HG02884 (cell line): ENCODE results near the gene TNRC18.
"Not testable (repeated sequence)": the region's sequence is repeated elsewhere in the genome, so short reads cannot be mapped to it uniquely, and the experiment has no call there.

ENCODE experiments used
- ATAC-seq: cut with Tn5 transposase; IDR thresholded peaks from one replicate; pipeline ENCODE4 v1.9.1; 2021; ENCODE audit warnings: mild to moderate bottlenecking, moderate library complexity; ENCODE audit not compliant: unreplicated experiment

The TNRC18 gene

GRCh38 chr7:5381071-5381772 is 42.4 kb downstream of the TNRC18 start:
- no peak for ATAC-seq

- no peak for ATAC-seq
These were observed 43.1 kb downstream of the TNRC18 start for GRCh38 chr7:5380350-5381070.

DNA sequence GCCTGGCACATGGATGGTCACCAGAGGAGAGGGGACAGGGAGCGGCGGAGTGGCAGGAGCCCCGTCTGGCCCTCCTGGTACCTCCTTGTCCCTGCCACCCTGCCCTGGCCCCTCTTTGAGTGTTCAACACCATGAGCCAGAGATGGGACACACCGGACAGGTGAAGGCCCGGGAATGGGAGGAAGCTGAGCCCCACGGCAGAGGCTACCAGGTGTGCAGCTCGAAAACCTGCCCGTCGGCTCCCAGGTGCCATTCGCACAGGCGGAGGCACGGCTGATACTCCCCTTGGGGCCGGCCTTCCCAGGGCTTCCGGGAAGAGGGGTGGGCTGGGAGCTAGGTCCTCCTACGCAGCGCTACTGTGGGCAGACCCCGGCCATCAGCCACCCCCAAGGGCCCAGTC is 44.1 kb downstream of the TNRC18 start:
- ATAC-seq, result no peak

DNA sequence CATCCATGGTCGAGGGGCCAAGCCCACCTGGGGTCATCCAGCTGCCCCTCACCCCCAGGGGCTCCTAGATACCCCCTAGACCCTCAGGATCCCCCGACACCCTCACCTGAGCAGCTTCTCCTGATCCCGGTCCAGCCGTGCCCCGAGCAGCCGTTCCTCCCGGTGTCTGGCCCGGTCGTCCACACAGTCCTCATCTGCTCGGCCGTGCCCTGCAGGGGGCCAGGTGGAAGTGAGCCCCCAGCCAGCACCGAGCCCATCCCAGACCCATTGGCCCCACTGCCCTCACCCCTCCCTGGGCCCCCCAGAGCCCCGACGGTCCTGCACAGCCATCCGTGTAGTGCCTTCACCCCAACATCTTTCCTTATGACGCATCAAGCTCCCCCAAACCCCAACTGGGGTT is 45.8 kb downstream of the TNRC18 start:
- ATAC-seq, result no peak

DNA sequence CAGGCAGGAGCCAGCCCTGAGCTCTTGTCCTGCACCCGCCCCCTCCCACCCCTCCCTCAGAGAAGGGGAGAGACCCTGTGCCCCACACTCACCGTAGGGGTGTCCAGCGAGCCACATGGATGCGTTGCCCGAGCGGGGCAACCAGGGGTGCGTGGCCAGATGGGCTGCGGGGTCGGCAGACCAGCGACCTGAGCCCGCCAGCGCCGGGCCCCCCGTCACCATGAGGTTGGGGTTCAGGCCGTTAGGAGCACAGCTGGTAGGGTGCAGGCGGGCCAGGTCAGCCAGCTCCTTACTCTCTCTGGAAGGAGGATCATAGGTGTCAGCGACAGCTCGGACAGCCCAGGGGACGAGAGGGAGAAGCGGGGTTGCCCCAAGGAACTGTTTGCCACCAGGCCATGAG is 46.4 kb downstream of the TNRC18 start:
- ATAC-seq, result no peak

DNA sequence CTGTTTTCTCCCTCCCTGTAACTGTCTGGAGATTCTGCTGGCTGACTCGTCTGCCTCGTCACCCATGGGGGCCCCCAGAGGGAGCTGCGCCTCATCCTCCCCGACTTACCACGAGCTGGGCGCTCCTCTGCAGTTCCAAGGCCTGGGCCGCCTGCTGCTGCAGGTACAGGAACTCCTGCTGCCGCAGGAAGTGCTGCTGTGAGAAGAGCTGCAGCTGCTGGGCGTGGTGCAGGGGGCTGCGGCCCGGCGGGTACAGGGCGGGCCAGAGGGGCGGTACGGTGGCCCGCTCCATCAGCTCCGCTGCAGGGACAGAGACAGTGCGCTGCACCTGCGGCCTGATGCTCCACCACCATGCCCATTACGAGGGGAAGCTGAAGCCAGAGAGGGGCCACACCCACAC is 47.7 kb downstream of the TNRC18 start:
- ATAC-seq, result no peak

GRCh38 chr7:5374464-5374863 is 49.2 kb downstream of the TNRC18 start:
- no peak for ATAC-seq

DNA sequence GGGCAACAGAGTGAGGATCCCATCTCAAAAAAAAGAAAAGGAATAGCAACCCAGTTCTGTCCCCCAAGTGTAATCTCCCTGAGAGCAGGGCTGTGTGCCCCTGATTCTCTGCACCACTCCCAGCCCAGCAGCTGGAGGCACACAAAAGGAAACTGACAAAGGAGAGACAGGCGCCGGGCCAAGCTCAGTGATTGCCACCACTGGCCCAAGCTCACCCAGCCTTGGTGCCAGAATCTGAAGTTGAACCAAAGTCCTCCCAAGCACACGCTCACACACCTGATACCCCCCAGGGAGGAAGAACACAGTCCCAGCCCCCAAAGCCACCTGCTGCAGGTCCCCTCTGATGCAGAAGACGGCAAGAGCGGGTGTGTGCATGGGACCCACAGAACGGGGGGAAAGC is 50.3 kb downstream of the TNRC18 start:
- no peak for ATAC-seq

GRCh38 chr7:5370454-5371353 is 52.9 kb downstream of the TNRC18 start:
- no peak for ATAC-seq

DNA sequence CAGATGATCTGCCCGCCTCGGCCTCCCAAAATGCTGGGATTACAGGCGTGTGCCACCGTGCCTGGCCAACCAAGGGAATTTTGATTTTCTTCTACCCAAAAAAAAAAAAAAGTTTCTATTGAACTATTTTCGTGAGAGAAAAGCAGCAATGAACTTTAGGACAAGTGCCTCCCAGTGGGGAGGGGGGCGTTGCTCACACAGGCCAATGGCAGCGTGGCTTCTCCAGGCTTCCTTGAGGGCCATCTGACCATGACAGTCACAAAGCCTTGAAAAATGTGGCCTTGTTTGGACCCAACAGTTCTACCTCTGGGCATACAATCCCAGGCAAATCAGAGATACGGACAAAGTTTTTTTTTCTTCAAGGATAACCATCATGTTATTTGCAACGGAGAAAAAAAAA is 56.0 kb downstream of the TNRC18 start:
- no peak for ATAC-seq

- ATAC-seq, result peak; percentile 66
These were observed 57.5 kb downstream of the TNRC18 start for GRCh38 chr7:5365976-5366625.

GRCh38 chr7:5363729-5364128 is 59.9 kb downstream of the TNRC18 start:
- no peak for ATAC-seq

DNA sequence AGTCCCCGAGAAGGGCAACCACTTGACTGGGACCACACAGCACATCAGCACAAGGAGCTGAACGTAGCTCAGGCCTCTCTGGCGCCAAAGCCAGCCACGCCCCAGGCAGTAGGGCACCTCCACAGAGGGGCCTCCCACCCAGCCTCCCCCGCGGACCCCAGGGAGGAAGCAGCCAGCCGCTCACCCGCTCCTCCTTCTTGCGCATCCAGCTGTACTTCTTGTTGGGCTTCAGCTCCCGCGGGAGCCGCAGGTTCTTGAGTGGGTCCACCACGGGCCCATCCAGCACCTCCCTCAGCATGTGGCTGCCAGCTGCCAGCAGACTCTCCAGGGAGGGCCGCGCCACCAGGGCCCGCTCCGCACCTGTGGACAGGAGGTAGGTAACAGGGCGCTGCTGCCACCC is 61.2 kb downstream of the TNRC18 start:
- no peak for ATAC-seq

- ATAC-seq, result no peak
These were observed 62.0 kb downstream of the TNRC18 start for GRCh38 chr7:5361446-5362127.

GRCh38 chr7:5360971-5361370 is 62.7 kb downstream of the TNRC18 start:
- ATAC-seq, result no peak

DNA sequence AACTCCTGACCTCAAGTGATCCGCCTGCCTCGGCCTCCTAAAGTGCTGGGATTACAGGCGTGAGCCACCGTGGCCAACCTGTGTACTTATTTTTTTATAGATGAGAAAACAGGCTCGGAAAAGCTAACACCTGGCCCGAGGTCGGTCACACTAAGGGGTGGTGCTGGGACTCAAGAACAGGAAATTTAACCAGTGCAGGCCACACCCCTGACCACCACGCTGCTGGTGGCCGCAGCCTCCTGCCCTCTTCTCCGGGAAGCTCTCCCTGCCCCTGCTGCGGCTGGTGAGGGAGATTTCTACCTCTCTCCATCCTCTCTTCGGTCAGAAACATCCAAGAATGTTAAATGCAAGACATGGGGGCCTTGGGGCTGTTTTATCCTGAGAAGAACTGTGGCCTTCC is 63.2 kb downstream of the TNRC18 start:
- ATAC-seq, result no peak

GRCh38 chr7:5360021-5360420 is 63.6 kb downstream of the TNRC18 start:
- not testable (repeated sequence) for ATAC-seq

DNA sequence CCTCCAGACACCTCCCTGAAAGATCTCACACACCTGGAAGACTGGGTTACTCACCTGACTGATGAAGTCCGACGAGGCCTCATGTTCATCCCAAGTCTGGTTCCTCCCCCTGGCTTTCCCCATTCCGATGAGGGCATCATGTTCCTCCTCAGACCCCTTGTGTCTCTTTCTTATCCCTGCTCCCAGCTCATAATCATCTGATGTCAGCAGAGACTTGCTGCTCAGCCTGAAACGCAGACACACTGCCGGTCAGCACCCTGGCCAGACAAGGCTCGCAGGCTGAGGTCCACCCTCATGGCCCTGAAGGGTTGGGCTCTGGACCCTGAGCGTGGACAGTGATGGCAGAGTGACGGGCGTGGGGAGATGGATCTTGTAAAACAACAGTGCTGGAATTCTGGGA is 64.3 kb downstream of the TNRC18 start:
- ATAC-seq, result no peak

DNA sequence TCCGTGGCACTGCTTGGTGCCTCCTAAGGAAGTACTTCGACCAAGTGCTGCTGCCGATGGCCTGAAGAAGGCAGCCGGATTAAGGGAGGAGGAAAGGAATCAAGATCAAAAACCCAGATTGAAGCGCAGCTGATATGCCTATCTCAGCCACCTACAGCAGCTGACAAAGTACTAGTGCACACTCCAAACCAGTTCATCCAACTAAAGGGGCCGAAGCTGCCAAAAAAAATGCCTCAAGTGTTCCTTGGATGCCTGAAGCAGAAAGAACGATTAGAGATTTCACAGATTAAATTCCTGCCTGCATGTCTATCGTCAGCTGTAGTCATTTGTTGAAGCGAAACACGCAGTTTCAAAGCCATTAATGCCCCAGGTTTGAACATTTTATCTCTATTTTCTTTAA is 65.7 kb downstream of the TNRC18 start:
- ATAC-seq, result no peak

GRCh38 chr7:5356751-5357119 is 66.9 kb downstream of the TNRC18 start:
- ATAC-seq, result no peak
